HG03342 (cell line): ENCODE results near the gene COG3.

ENCODE experiments used
- ATAC-seq: cut with Tn5 transposase; IDR thresholded peaks from one replicate; pipeline ENCODE4 v1.9.1; 2021; ENCODE audit warnings: mild to moderate bottlenecking, moderate library complexity; ENCODE audit not compliant: unreplicated experiment

Gene COG3

GRCh38 chr13:45541806-45542205 lies 77.1 kb downstream of the COG3 start:
- ATAC-seq, result no peak

- ATAC-seq, result no peak
Measured at GRCh38 chr13:45542391-45542790, 77.7 kb downstream of the COG3 start.

- ATAC-seq, result no peak
Measured at GRCh38 chr13:45542878-45543277, 78.1 kb downstream of the COG3 start.

- ATAC-seq, result no peak
Measured at GRCh38 chr13:45544520-45544919, 79.8 kb downstream of the COG3 start.

DNA sequence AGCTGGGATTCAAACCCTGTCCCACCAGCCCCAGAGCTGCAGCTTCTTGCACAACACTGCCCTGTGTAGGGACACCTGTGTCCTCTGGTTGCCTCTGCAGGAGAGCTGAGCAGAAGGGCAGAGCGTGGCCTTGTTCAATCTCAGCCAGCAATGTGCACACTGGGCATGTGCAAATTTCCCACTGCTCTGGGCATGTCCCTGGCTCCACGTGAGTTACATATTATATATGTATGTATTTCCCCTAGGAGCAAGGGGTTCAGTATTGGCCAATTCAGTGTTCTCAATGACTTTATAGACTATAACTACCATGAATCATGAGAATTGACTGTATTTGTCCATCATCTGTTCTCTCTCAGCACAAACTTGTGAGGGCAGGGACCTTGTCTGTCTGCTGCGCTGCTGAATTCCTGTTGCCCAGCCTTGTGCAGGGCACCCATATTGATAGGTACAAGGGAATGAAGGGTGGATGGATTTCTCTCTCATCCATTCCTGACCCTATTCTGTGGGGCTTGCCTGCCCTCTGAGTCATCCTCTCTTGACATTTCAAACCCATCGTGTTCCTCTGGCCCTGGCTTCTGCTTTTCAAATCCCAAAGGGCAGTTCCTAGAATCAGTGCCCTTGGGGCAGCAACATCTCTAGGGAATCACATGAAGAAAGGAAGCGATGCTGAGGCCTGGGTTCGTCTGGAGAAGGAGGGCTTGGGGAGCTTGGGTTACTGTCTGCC lies 81.1 kb downstream of the COG3 start:
- no peak for ATAC-seq

- no peak for ATAC-seq
Measured at GRCh38 chr13:45546410-45546765, 81.6 kb downstream of the COG3 start.

GRCh38 chr13:45548281-45548680 lies 83.5 kb downstream of the COG3 start:
- no peak for ATAC-seq

DNA sequence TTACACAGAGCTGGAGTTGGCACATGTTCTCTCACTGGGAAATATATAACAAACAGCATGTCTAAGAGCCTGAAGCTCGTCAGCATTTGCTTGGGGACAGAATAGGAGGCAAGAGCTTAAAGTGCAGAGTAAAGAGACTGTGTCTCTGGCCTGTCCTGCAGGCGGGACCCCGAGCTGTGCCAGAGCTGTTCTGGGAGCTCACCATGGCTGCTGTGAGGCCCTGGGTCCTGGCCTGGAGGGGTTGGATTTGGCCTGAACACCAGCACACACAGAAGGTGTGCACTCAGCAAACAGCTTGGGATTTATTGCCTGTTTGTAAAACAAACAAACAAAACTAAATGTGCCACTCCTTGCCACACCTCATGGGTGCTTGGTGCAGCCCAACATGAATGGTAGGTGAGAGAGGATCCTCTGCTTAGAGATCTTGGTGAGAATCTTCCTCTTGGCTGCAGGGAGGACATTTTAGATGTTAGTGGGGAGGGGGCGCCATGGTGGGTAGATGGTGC lies 89.9 kb downstream of the COG3 start:
- no peak for ATAC-seq

DNA sequence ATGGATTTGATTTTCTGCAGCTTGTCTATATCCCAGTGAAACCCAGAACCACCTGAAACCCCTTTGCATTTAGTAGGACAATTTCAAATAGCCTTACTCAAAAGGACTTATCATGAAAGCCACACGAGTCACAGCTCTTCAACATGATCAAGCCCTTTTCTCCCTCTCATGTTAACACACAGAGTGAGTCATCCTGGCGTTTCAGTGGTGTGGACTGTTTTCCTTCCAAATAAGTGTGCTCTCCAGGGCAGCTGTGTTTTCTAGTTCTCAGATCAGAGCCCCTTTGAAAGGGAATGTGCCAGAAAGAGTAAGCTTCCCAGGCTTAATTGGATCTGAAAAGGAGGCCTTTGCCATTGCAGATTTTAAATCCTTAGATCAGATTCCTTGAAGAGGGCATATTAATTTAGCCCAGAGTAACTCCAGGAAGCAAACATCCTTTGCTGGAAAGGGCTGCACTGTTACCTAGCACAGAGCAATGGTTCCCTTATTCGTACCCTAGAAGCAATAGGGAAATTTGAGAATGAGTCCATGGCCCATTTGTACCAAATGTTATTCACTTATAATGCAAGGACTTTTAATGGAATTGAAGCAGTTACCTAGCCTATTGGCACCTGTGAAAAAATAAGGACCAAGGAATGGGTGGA lies 99.5 kb downstream of the COG3 start:
- ATAC-seq, result no peak

GRCh38 chr13:45565331-45565730 lies 100.6 kb downstream of the COG3 start:
- no peak for ATAC-seq

GRCh38 chr13:45575146-45575829 lies 110.5 kb downstream of the COG3 start:
- ATAC-seq, result no peak

- ATAC-seq, result no peak
Measured at GRCh38 chr13:45575830-45576180, 111.1 kb downstream of the COG3 start.

DNA sequence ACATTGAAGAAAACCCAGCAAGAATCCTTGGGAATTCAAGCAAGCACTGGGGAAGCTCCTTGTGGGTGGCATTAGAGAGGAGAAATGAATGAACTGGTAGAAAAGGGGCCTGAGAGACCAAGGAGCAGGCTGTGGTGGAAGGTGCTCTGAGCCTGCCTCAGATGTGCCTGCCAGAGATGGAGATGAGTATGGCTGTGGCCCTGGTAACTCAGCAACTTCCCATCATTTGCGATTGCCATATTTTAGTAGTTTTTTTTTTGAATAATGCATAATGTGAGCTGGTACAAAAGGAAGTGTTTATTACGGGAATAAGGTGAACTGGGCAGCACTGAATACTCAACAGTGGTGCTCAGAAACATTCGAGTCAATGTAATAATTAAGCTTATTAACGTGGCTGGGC lies 111.7 kb downstream of the COG3 start:
- no peak for ATAC-seq

GRCh38 chr13:45582408-45583076 lies 117.8 kb downstream of the COG3 start:
- ATAC-seq, result no peak

DNA sequence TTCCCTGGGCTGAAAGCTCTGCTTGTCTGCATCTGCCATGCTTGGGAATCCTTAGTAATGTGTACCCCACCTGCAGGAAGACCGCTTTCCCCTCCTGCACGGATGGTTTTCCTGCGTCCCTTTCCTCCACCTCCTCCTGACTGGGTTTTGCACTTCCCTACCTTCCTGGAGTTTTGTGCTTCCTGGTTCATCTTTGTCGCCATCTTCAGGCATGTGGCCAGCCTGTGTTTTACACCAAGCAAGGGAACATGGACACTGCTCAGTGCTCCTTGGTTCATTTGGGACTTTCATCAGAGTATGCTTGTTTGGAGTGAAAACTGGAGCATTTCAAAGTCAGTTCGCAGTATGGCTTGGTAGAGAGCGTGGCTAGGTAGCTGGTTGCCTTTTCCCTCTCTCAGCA lies 120.1 kb downstream of the COG3 start:
- no peak for ATAC-seq
